ENCODE results near the gene HAPSTR1.

- TF ChIP-seq POLR2A (IDR thresholded peaks at IDR 0.05; ENCODE audit: low read length) (no peak), CTCF (IDR thresholded peaks at IDR 0.05) (no peak), CEBPB (IDR thresholded peaks at IDR 0.05) (no peak), EP300 (IDR thresholded peaks at IDR 0.05) (no peak), JUNB (IDR thresholded peaks at IDR 0.05) (no peak), SMC3 (IDR thresholded peaks at IDR 0.05) (no peak), KDM1A (IDR thresholded peaks at IDR 0.05; ENCODE audit: low read depth) (no peak)
- TF ChIP-seq, protein P1, sequence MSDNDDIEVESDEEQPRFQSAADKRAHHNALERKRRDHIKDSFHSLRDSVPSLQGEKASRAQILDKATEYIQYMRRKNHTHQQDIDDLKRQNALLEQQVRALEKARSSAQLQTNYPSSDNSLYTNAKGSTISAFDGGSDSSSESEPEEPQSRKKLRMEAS (IDR thresholded peaks at IDR 0.05), result no peak; the same call in 1 of the 2 replicates
- TF ChIP-seq, protein P2, sequence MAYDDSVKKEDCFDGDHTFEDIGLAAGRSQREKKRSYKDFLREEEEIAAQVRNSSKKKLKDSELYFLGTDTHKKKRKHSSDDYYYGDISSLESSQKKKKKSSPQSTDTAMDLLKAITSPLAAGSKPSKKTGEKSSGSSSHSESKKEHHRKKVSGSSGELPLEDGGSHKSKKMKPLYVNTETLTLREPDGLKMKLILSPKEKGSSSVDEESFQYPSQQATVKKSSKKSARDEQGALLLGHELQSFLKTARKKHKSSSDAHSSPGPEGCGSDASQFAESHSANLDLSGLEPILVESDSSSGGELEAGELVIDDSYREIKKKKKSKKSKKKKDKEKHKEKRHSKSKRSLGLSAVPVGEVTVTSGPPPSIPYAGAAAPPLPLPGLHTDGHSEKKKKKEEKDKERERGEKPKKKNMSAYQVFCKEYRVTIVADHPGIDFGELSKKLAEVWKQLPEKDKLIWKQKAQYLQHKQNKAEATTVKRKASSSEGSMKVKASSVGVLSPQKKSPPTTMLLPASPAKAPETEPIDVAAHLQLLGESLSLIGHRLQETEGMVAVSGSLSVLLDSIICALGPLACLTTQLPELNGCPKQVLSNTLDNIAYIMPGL (CRISPR knock-in tag; IDR thresholded peaks at IDR 0.05; ENCODE audit: borderline replicate concordance), result no peak
These were observed 32.4 kb downstream of the HAPSTR1 start for GRCh38 chr16:9123871-9124270.

Measured in A549 (cell line).